Measurements from ENCODE around the gene PTPRCAP. TPM values are rescaled to one million over a fixed set of nuclear protein-coding genes. Genes with fewer than 3 reads are reported as not detected.

The PTPRCAP gene
- total RNA-seq, 1 experiment from 2014 or later = 1.7 TPM

DNA sequence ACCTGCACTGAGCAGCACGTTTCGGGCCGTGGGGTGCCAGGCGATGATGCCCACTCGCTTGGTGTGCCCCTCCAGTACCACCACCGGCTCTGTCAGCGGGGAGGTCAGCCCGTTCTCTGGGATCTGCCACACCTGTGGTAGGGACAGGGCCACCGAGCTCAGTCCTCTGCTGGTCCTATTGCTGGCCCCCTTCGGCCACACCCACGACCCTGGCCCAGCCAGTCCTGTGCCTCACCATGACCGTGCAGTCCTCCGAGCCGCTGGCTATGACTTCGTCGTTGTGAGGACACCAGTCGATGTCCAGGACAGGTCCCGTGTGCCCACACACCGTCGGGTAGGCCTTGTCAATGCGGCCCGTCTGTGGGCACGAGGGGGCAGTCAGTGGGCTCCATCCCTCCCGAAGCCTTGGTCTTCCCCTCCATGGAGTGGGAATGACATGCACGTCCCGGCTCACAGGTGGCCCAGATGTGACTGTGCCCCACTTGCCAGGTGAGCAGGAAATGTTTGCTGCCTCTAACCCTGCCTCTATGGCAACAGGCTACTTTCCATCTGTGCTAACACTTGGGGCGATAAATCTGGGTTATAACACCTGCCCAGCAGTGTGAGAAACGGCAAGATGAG lies 4.4 kb upstream of the PTPRCAP start:
- no peak overlapping the region for H3K23ac ChIP-seq (ENCODE audit: insufficient read length, low read depth, low read length)
- peaks cover 4% of the 10 kb centered on the region for H3K23me2 ChIP-seq (ENCODE audit: insufficient read length, low read depth, low read length, poor library complexity, severe bottlenecking)
- no peaks in the 10 kb centered on the region for H3K79me2 ChIP-seq (ENCODE audit: insufficient read depth, low read length)
- no peak overlapping the region for H4K5ac ChIP-seq (ENCODE audit: insufficient read length, low read depth, low read length)
- Mint-ChIP-seq H3K9me3 (no peaks in the 10 kb centered on the region), H3K4me1 (peaks cover 0 to 11% of the 10 kb centered on the region in 2 experiments; a peak in 3 of 4 replicates), H3K27ac (no peak overlapping the region; a peak in 1 of 7 replicates), H3K27me3 (ENCODE audit: low read depth) (peaks cover 5% of the 10 kb centered on the region; the same call in 1 of the 2 replicates), H3K36me3 (ENCODE audit: insufficient read depth in 1 of 3, low read depth in 3 of 3) (peaks cover 10 to 29% (median 28%) of the 10 kb centered on the region in 3 experiments; a peak in 5 of 7 replicates), H3K4me3 (peak overlapping the region; percentile 84 to 94)
- H2AK5ac ChIP-seq (ENCODE audit: insufficient read length, low read length) = no peak overlapping the region
- H3K4me2 ChIP-seq (ENCODE audit: insufficient read depth, insufficient read length, low read length) = peak overlapping the region; percentile 79
- DNase-seq = no peak
- TF ChIP-seq CTCF (conservative IDR thresholded peaks at IDR 0.05) = no peak
- H3K9ac ChIP-seq (ENCODE audit: extremely low read depth, insufficient read length, low read length) = no peak overlapping the region
- H3K9me3 ChIP-seq (ENCODE audit: control insufficient read depth, low read depth, low read length) = no peaks in the 10 kb centered on the region
- no peak overlapping the region for H3K56ac ChIP-seq (ENCODE audit: insufficient read length, low read depth, low read length)
- no peak overlapping the region for H3T11ph ChIP-seq (ENCODE audit: low read length)
- H3K27ac ChIP-seq (ENCODE audit: insufficient read length, low read depth, low read length) = no peak overlapping the region
- H2BK12ac ChIP-seq (ENCODE audit: insufficient read length, low read depth, low read length) = no peak overlapping the region
- H3K4me1 ChIP-seq (ENCODE audit: insufficient read depth, low read length) = no peaks in the 10 kb centered on the region
- no peaks in the 10 kb centered on the region for H4K20me1 ChIP-seq (ENCODE audit: control insufficient read depth, insufficient read depth, insufficient read length)
- H2BK5ac ChIP-seq (ENCODE audit: insufficient read length, low read length) = no peak overlapping the region
- no peak overlapping the region for H4K91ac ChIP-seq (ENCODE audit: insufficient read length, low read depth, low read length)
- H2BK15ac ChIP-seq (ENCODE audit: low read depth, low read length) = no peak overlapping the region
- no peak overlapping the region for H3K18ac ChIP-seq (ENCODE audit: insufficient read length, low read depth, low read length)
- WGBS (ENCODE audit: extremely low coverage, insufficient read length, low lambda C conversion rate) = no CpG with 5 or more reads among the region's 28 CpGs
- H3K27me3 ChIP-seq (ENCODE audit: insufficient read depth, low read length) = no peaks in the 10 kb centered on the region
- no peak overlapping the region for H3K14ac ChIP-seq (ENCODE audit: insufficient read depth, low read length)
- H4K8ac ChIP-seq (replicated peaks; ENCODE audit: insufficient read length, low read depth, low read length) = no peak overlapping the region
- H3K4ac ChIP-seq (ENCODE audit: low read depth, low read length) = no peak overlapping the region
- no peaks in the 10 kb centered on the region for H3K79me1 ChIP-seq (ENCODE audit: insufficient read depth, low read depth, low read length, poor library complexity, severe bottlenecking)
- H2BK20ac ChIP-seq (ENCODE audit: low read depth, low read length, poor library complexity, severe bottlenecking) = no peak overlapping the region
- H2AFZ ChIP-seq (ENCODE audit: low read length) = no peak overlapping the region
- H2BK120ac ChIP-seq (ENCODE audit: low read depth, low read length, poor library complexity, severe bottlenecking) = no peak overlapping the region
